IMR-90 (cell line): ENCODE data around the gene CEP63. TPM values are rescaled to one million over a fixed set of nuclear protein-coding genes. Genes with fewer than 3 reads are reported as not detected.

Experiments used
- ATAC-seq: fragments of 200-7000 bp; cut with Tn5 transposase; 2 replicates; pipeline ENCODE4 v1.9.1; 2020; ENCODE audit warnings: low read depth, mild to moderate bottlenecking, moderate library complexity
- BruUV-seq: library from RNA; stranded (reverse); fragments of 400-500 nt; replicated peaks from 2 replicates; lab custom pipeline; 2021; lab: Mats Ljungman, UMichigan
- CTCF ChIA-PET: fragments of 300-600 bp; formaldehyde crosslinking; extraction: SDS; loops from one replicate; lab custom pipeline; 2021; ENCODE audit warnings: antibody characterized with exemption; lab: Yijun Ruan, JAX
- POLR2A ChIA-PET: fragments of 300-600 bp; sonication (Branson Sonifier 250); formaldehyde crosslinking; loops from one replicate; lab custom pipeline; 2022; ENCODE audit warnings: antibody characterized with exemption; ENCODE audit not compliant: unreplicated experiment; lab: Charles Lee
- DNase-seq: peaks from one replicate; pipeline ENCODE4 v3.0.0; 2013
- H2AFZ ChIP-seq: replicated peaks from 2 replicates; pipeline ENCODE3; 2013; ENCODE audit warnings: low read length, mild to moderate bottlenecking; ENCODE audit not compliant: poor library complexity
- H2AK5ac ChIP-seq: 2 replicates; pipeline ENCODE4 v1.6.1; 2013; ENCODE audit warnings: low read depth, low read length, inconsistent platforms
- H2AK9ac ChIP-seq: replicated peaks from 2 replicates; pipeline ENCODE3; 2013; ENCODE audit warnings: mild to moderate bottlenecking, low read depth, low read length, moderate library complexity; ENCODE audit not compliant: poor library complexity
- H2BK120ac ChIP-seq: 2 replicates; pipeline ENCODE4 v1.6.1; 2013; ENCODE audit warnings: low read depth, low read length, inconsistent platforms
- H2BK15ac ChIP-seq: 3 replicates; pipeline ENCODE4 v1.6.1; 2013; ENCODE audit warnings: low read depth, low read length, inconsistent platforms
- H2BK20ac ChIP-seq: 2 replicates; pipeline ENCODE4 v1.6.1; 2013; ENCODE audit warnings: low read depth, mild to moderate bottlenecking, inconsistent platforms, low read length, moderate library complexity
- H2BK5ac ChIP-seq: 2 replicates; pipeline ENCODE4 v1.6.1; 2013; ENCODE audit warnings: mild to moderate bottlenecking, low read depth, low read length, inconsistent platforms; ENCODE audit not compliant: poor library complexity, severe bottlenecking
- H3K14ac ChIP-seq: replicated peaks from 2 replicates; pipeline ENCODE4 v1.6.1; 2013; ENCODE audit warnings: low read depth, low read length, inconsistent platforms
- H3K18ac ChIP-seq: 2 replicates; pipeline ENCODE4 v1.6.1; 2013; ENCODE audit warnings: low read depth, low read length, control low read depth
- H3K23ac ChIP-seq: 2 replicates; pipeline ENCODE4 v1.6.1; 2013; ENCODE audit warnings: low read depth, low read length, inconsistent platforms
- H3K27ac ChIP-seq: 2 replicates; pipeline ENCODE4 v1.5.1; 2013; ENCODE audit warnings: mild to moderate bottlenecking, control low read depth, low read length; ENCODE audit not compliant: insufficient read depth
- H3K27me3 ChIP-seq: 2 replicates; pipeline ENCODE4 v1.6.1; 2013; ENCODE audit warnings: low read length; ENCODE audit not compliant: control insufficient read depth, insufficient read depth
- H3K36me3 ChIP-seq: 2 replicates; pipeline ENCODE4 v1.6.1; 2013; ENCODE audit warnings: low read length, mixed read lengths; ENCODE audit not compliant: control insufficient read depth, insufficient read depth
- H3K4ac ChIP-seq: 2 replicates; pipeline ENCODE4 v1.6.1; 2013; ENCODE audit warnings: low read depth, low read length, inconsistent platforms
- H3K4me1 ChIP-seq: 2 replicates; pipeline ENCODE4 v1.6.1; 2013; ENCODE audit warnings: low read length, mixed read lengths; ENCODE audit not compliant: control insufficient read depth, insufficient read depth
- H3K4me2 ChIP-seq: 2 replicates; pipeline ENCODE4 v1.6.1; 2013; ENCODE audit warnings: low read depth, mild to moderate bottlenecking, control low read depth, low read length, moderate library complexity
- H3K4me3 ChIP-seq: 2 replicates; pipeline ENCODE4 v1.5.1; 2013; ENCODE audit warnings: low read depth, mild to moderate bottlenecking, control low read depth, low read length, moderate library complexity; ENCODE audit not compliant: insufficient read depth
- H3K56ac ChIP-seq: 2 replicates; pipeline ENCODE4 v1.6.1; 2013; ENCODE audit warnings: low read length, inconsistent platforms; ENCODE audit not compliant: insufficient read depth; ENCODE audit errors: extremely low read depth
- H3K79me1 ChIP-seq, 2 experiments: 2 replicates each; pipeline ENCODE4 v1.6.1; 2013; ENCODE audit warnings: low read length in 2 of 2, inconsistent platforms in 1 of 2, low read depth in 1 of 2
- H3K9ac ChIP-seq: 2 replicates; pipeline ENCODE4 v1.6.1; 2013; ENCODE audit warnings: low read depth, low read length, control low read depth
- H3K9me1 ChIP-seq: 2 replicates; pipeline ENCODE4 v1.6.1; 2013; ENCODE audit warnings: low read length, inconsistent platforms; ENCODE audit not compliant: insufficient read depth
- H3K9me3 ChIP-seq: 2 replicates; pipeline ENCODE4 v1.6.1; 2013; ENCODE audit warnings: low read length; ENCODE audit not compliant: control insufficient read depth, insufficient read depth
- H4K20me1 ChIP-seq: 2 replicates; pipeline ENCODE4 v1.6.1; 2013; ENCODE audit warnings: low read length, inconsistent platforms; ENCODE audit not compliant: insufficient read depth
- H4K5ac ChIP-seq: 2 replicates; pipeline ENCODE4 v1.6.1; 2013; ENCODE audit warnings: mild to moderate bottlenecking, low read depth, low read length, control low read depth
- H4K8ac ChIP-seq, 2 experiments: 2 replicates each; pipeline ENCODE4 v1.6.1; 2013; ENCODE audit warnings: low read depth in 2 of 2, low read length in 2 of 2, control low read depth in 1 of 2, inconsistent platforms in 1 of 2
- H4K91ac ChIP-seq: 2 replicates; pipeline ENCODE4 v1.6.1; 2013; ENCODE audit warnings: low read depth, low read length, inconsistent platforms; ENCODE audit not compliant: insufficient read depth
- CEBPB ChIP-seq: IDR thresholded peaks from 2 replicates; pipeline ENCODE4 v1.6.1; 2012; ENCODE audit warnings: low read depth, low read length, improper control_type of control experiment
- RAD21 ChIP-seq: IDR thresholded peaks from 2 replicates; pipeline ENCODE4 v1.6.1; 2012; ENCODE audit warnings: low read length, improper control_type of control experiment
- WGBS, 2 experiments: methylation state at CpG; one replicate each; pipeline versions ENCODE4 v1.1.5 to v1.1.7; 2013; ENCODE audit warnings: missing lambda C conversion rate in 2 of 2; ENCODE audit not compliant: insufficient read length in 1 of 2; ENCODE audit errors: extremely low coverage in 2 of 2; 5-methylcytosine and 5-hydroxymethylcytosine counted together
- dilution Hi-C: fragments of 300-500 bp; cut with HindIII; formaldehyde crosslinking; loops from one replicate; pipeline ENCODE4 v1.14.3; 2018; ENCODE audit warnings: low sequenced_read_pairs; ENCODE audit not compliant: unreplicated experiment
- in situ Hi-C: fragments of 300-500 bp; cut with MboI; formaldehyde crosslinking; loops from 3 replicates; pipeline ENCODE4 v1.14.3; 2019; ENCODE audit warnings: low sequenced_read_pairs, inconsistent platforms, mixed read lengths
- intact Hi-C: fragments of 100-400 bp; cut with micrococcal nuclease; formaldehyde crosslinking; loops from 2 replicates; pipeline ENCODE4 v1.10.0; 2022
- polyA plus RNA-seq, 3 experiments: library from polyadenylated mRNA; depleted of rRNA; stranded (reverse); fragments of >200 nt; gene quantifications; 2 replicates each; pipeline ENCODE4 v1.2.3, GENCODE V29; 2012; ENCODE audit warnings: low replicate concordance in 1 of 3
- total RNA-seq: library from RNA; depleted of rRNA; stranded (reverse); fragments of >200 nt; gene quantifications from 2 replicates; pipeline ENCODE4 v1.2.3, GENCODE V29; 2012

CEP63 gene
- total and polyA plus RNA-seq, 2 of the 4 experiments (the other 2 are of a cell fraction), result 6.5 to 9.1 TPM

- Histone ChIP-seq H2AFZ (no peak overlapping the region), H3K79me1 (peaks cover 0 to 3% of the 10 kb centered on the region in 2 experiments; a peak in 1 of 4 replicates), H3K36me3 (peaks cover 7% of the 10 kb centered on the region), H3K56ac (no peak overlapping the region), H4K91ac (no peak overlapping the region), H4K20me1 (no peaks in the 10 kb centered on the region), H2BK15ac (no peak overlapping the region), H3K27ac (no peak overlapping the region), H3K18ac (no peak overlapping the region), H4K8ac (no peak overlapping the region), H2BK20ac (no peak overlapping the region), H4K5ac (no peak overlapping the region), H3K4me2 (no peak overlapping the region), H3K9me1 (peaks cover 5% of the 10 kb centered on the region), H3K9ac (no peak overlapping the region), H2AK5ac (no peak overlapping the region), H3K4ac (no peak overlapping the region), H3K23ac (no peak overlapping the region), H2BK5ac (no peak overlapping the region), H3K14ac (no peak overlapping the region), H3K4me1 (no peaks in the 10 kb centered on the region), H3K9me3 (no peaks in the 10 kb centered on the region), H3K27me3 (no peaks in the 10 kb centered on the region), H2BK120ac (no peak overlapping the region), H3K4me3 (no peak overlapping the region), H2AK9ac (no peak overlapping the region)
- in situ Hi-C loops, result no loop called here
- BruUV-seq, result no TSS peak
- dilution Hi-C loops, result no loop called here
- CTCF ChIA-PET, result no interaction called here
- TF ChIP-seq CEBPB (no peak), RAD21 (no peak)
- WGBS, 2 experiments, result 89% methylated on average over 2 of the region's 5 CpGs; no CpG with 5 or more reads in 1 of the 2 experiments
- POLR2A ChIA-PET, result no interaction called here
- no peak for ATAC-seq
- intact Hi-C loops, result no loop called here
- DNase-seq, result no peak
These were observed 50.9 kb downstream of the CEP63 start for GRCh38 chr3:134536781-134537180.
